Chondrocyte (in vitro differentiated cells): ENCODE results near the gene MILR1. TPM values are rescaled to one million over a fixed set of nuclear protein-coding genes. Genes with fewer than 3 reads are reported as not detected.
A peak's percentile ranks its signal among the peaks of the same experiment; 100 is the strongest.

ENCODE experiments used
- DNase-seq: peaks from one replicate; pipeline ENCODE4 v3.0.0; 2021; ENCODE audit warnings: mixed read lengths, low spot score
- H3K27ac Mint-ChIP-seq: one replicate; pipeline ENCODE4 v1.8.0; 2021; ENCODE audit warnings: mild to moderate bottlenecking, moderate library complexity, mixed read lengths; ENCODE audit not compliant: unreplicated experiment
- H3K27me3 Mint-ChIP-seq: 2 replicates; pipeline ENCODE4 v1.8.0; 2021; ENCODE audit warnings: low read depth, mixed read lengths
- H3K36me3 Mint-ChIP-seq: 2 replicates; pipeline ENCODE4 v1.8.0; 2021; ENCODE audit warnings: low read depth, mixed read lengths
- H3K4me1 Mint-ChIP-seq: 2 replicates; pipeline ENCODE4 v1.8.0; 2021; ENCODE audit warnings: low read depth, mild to moderate bottlenecking, mixed read lengths
- H3K4me3 Mint-ChIP-seq: one replicate; pipeline ENCODE4 v1.8.0; 2021; ENCODE audit warnings: mild to moderate bottlenecking, moderate library complexity, mixed read lengths; ENCODE audit not compliant: unreplicated experiment
- H3K9me3 Mint-ChIP-seq: 2 replicates; pipeline ENCODE4 v1.8.0; 2021; ENCODE audit warnings: low read depth, mixed read lengths
- total RNA-seq: library from RNA; stranded (reverse); gene quantifications from 3 replicates; pipeline ENCODE4 v1.2.1, GENCODE V29; 2021
- TF ChIP-seq, protein P1 (sequence below): fragments of 200-600 bp; sonication (generic); IDR thresholded peaks from 2 replicates; pipeline ENCODE4 v1.5.0; 2021; ENCODE audit warnings: antibody characterized with exemption, mild to moderate bottlenecking, moderate library complexity

MILR1 gene
- total RNA-seq, 1 donor from 2014 or later: not detected

DNA sequence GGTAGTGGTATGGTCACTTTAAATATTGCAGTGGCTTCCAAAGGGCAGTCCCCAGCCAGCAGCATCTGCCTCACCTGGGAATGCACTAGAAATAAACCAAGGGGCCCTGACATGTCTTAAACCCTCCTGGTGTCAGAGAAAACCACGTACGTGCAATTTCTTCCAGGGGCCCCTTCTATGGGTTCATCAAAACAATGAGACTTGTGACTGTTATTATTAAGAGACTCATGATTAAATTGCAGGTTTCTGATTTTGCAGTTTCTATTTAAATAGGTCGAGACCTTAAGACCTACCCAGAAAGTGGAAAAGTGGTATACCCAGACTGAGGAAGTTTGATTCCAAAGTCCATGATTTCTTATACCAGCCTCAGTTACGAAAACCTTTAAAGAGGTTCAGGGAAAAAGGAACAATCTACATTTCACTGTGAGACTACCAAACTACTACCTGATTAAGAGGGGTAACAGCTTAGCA is 48.7 kb downstream of the MILR1 start:
- Mint-ChIP-seq H3K36me3 (peaks cover 38% of the 10 kb centered on the region), H3K4me3 (peak overlapping the region; percentile 99), H3K27ac (peak overlapping the region; percentile 98), H3K27me3 (no peaks in the 10 kb centered on the region), H3K9me3 (no peaks in the 10 kb centered on the region), H3K4me1 (peaks cover 77% of the 10 kb centered on the region)
- TF ChIP-seq, protein P1, sequence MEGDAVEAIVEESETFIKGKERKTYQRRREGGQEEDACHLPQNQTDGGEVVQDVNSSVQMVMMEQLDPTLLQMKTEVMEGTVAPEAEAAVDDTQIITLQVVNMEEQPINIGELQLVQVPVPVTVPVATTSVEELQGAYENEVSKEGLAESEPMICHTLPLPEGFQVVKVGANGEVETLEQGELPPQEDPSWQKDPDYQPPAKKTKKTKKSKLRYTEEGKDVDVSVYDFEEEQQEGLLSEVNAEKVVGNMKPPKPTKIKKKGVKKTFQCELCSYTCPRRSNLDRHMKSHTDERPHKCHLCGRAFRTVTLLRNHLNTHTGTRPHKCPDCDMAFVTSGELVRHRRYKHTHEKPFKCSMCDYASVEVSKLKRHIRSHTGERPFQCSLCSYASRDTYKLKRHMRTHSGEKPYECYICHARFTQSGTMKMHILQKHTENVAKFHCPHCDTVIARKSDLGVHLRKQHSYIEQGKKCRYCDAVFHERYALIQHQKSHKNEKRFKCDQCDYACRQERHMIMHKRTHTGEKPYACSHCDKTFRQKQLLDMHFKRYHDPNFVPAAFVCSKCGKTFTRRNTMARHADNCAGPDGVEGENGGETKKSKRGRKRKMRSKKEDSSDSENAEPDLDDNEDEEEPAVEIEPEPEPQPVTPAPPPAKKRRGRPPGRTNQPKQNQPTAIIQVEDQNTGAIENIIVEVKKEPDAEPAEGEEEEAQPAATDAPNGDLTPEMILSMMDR: peak; percentile 49
- no peak for DNase-seq

- no peaks in the 10 kb centered on the region for H3K27me3 Mint-ChIP-seq
- H3K9me3 Mint-ChIP-seq: no peaks in the 10 kb centered on the region
- peaks cover 87% of the 10 kb centered on the region for H3K4me1 Mint-ChIP-seq
- DNase-seq: no peak
- H3K36me3 Mint-ChIP-seq: peaks cover 44% of the 10 kb centered on the region
- peak overlapping the region; percentile 83 for H3K27ac Mint-ChIP-seq
- TF ChIP-seq, protein P1: no peak
- no peak overlapping the region for H3K4me3 Mint-ChIP-seq
Measured at GRCh38 chr17:64498308-64499203, 49.6 kb downstream of the MILR1 start.

- TF ChIP-seq, protein P1: no peak
- Mint-ChIP-seq H3K9me3 (no peaks in the 10 kb centered on the region), H3K36me3 (peaks cover 57% of the 10 kb centered on the region), H3K4me3 (no peak overlapping the region), H3K4me1 (peaks cover 88% of the 10 kb centered on the region), H3K27me3 (no peaks in the 10 kb centered on the region), H3K27ac (peak overlapping the region; percentile 83)
- DNase-seq: no peak
Measured at GRCh38 chr17:64499805-64500486, 51.0 kb downstream of the MILR1 start.

- peaks cover 86% of the 10 kb centered on the region for H3K4me1 Mint-ChIP-seq
- peaks cover 61% of the 10 kb centered on the region for H3K36me3 Mint-ChIP-seq
Measured at GRCh38 chr17:64500487-64500859, 51.6 kb downstream of the MILR1 start.

More at GRCh38 chr17:64500487-64500859, 51.6 kb downstream of the MILR1 start:
- DNase-seq: no peak
- TF ChIP-seq, protein P1: no peak
- Mint-ChIP-seq H3K4me3 (no peak overlapping the region), H3K9me3 (no peaks in the 10 kb centered on the region), H3K27me3 (no peaks in the 10 kb centered on the region), H3K27ac (peak overlapping the region; percentile 83)
